GM21447 (cell line): ENCODE data around the gene CACNG4.

Experiments
- ATAC-seq: cut with Tn5 transposase; IDR thresholded peaks from one replicate; pipeline ENCODE4 v1.9.1; 2021; ENCODE audit not compliant: unreplicated experiment

Gene CACNG4

GRCh38 chr17:67041531-67041930 lies 77.0 kb downstream of the CACNG4 start:
- no peak for ATAC-seq

GRCh38 chr17:67041941-67042899 lies 77.7 kb downstream of the CACNG4 start:
- ATAC-seq: no peak

GRCh38 chr17:67043283-67043682 lies 78.8 kb downstream of the CACNG4 start:
- ATAC-seq: no peak

GRCh38 chr17:67044016-67044772 lies 79.7 kb downstream of the CACNG4 start, which contains the start of gene CACNG1:
TSS of gene CACNG1 (plus strand) at chr17:67044554. CDS start at chr17:67044661, 107 bp downstream.
- no peak for ATAC-seq

- no peak for ATAC-seq
Measured at GRCh38 chr17:67044940-67045339, 80.4 kb downstream of the CACNG4 start.

GRCh38 chr17:67046398-67046797 lies 81.9 kb downstream of the CACNG4 start:
- ATAC-seq: no peak

- ATAC-seq: no peak
Measured at GRCh38 chr17:67047382-67047781, 82.9 kb downstream of the CACNG4 start.

GRCh38 chr17:67049025-67049739 lies 84.7 kb downstream of the CACNG4 start:
- ATAC-seq: no peak

GRCh38 chr17:67050066-67050465 lies 85.6 kb downstream of the CACNG4 start:
- no peak for ATAC-seq

- no peak for ATAC-seq
Measured at GRCh38 chr17:67050471-67051154, 86.1 kb downstream of the CACNG4 start.

GRCh38 chr17:67051155-67051538 lies 86.6 kb downstream of the CACNG4 start:
- ATAC-seq: no peak

- no peak for ATAC-seq
Measured at GRCh38 chr17:67051837-67052236, 87.3 kb downstream of the CACNG4 start.

GRCh38 chr17:67052720-67053437 lies 88.4 kb downstream of the CACNG4 start:
- ATAC-seq: no peak

GRCh38 chr17:67053438-67054000 lies 89.0 kb downstream of the CACNG4 start:
- ATAC-seq: no peak

GRCh38 chr17:67054011-67054591 lies 89.6 kb downstream of the CACNG4 start:
- no peak for ATAC-seq

GRCh38 chr17:67054608-67055007 lies 90.1 kb downstream of the CACNG4 start:
- ATAC-seq: no peak

- ATAC-seq: no peak
Measured at GRCh38 chr17:67055041-67055443, 90.5 kb downstream of the CACNG4 start.

GRCh38 chr17:67055811-67056745 lies 91.6 kb downstream of the CACNG4 start:
- no peak for ATAC-seq
